Measurements from ENCODE around the gene MTHFSD.

- TF ChIP-seq YY1 (IDR thresholded peaks at IDR 0.05; ENCODE audit: low read depth) (no peak), CTCF (IDR thresholded peaks at IDR 0.05) (no peak), USF2 (IDR thresholded peaks at IDR 0.05; ENCODE audit: borderline replicate concordance, low read depth, low read length) (no peak)
These were observed 14.1 kb downstream of the MTHFSD start for GRCh38 chr16:86540894-86541293.
